HepG2 (cell line): ENCODE data around the gene SNU13. TPM values are rescaled to one million over a fixed set of nuclear protein-coding genes. Genes with fewer than 3 reads are reported as not detected.

Source experiments
- ATAC-seq: fragments of 200-7000 bp; cut with Tn5 transposase; 3 replicates; pipeline ENCODE4 v1.9.1; 2020; ENCODE audit warnings: mild to moderate bottlenecking, moderate library complexity
- BruUV-seq: library from RNA; stranded (reverse); fragments of 400-500 nt; replicated peaks from 2 replicates; lab custom pipeline; 2021; lab: Mats Ljungman, UMichigan
- CTCF ChIA-PET: fragments of 300-600 bp; formaldehyde crosslinking; extraction: SDS; loops from one replicate; lab custom pipeline; 2021; ENCODE audit warnings: low total read pairs, inconsistent platforms, low intra/inter-chr PET ratio; lab: Yijun Ruan, JAX
- POLR2A ChIA-PET: fragments of 350-600 bp; sonication (Branson Sonifier 250); formaldehyde crosslinking; loops from one replicate; lab custom pipeline; 2020; ENCODE audit warnings: antibody characterized with exemption, inconsistent platforms; lab: Yijun Ruan, JAX
- DNase-seq: peaks from one replicate; pipeline ENCODE4 v3.0.0-alpha.2; 2015; ENCODE audit warnings: low spot score
- FAIRE-seq: peaks from 3 replicates; lab custom pipeline; 2011; peaks lifted over from hg19 to GRCh38; lab: Jason Lieb, UNC
- H2AFZ ChIP-seq: one replicate; pipeline ENCODE4 v1.6.1; 2011; ENCODE audit warnings: low read length, inconsistent platforms
- H3K27ac ChIP-seq: fragments of 300-600 bp; 3 replicates; pipeline ENCODE4 v1.8.0; 2011; ENCODE audit warnings: mixed run types, mild to moderate bottlenecking, mixed read lengths, low read length, inconsistent platforms; ENCODE audit not compliant: insufficient read depth; ENCODE audit errors: extremely low read length
- H3K27me3 ChIP-seq, 2 experiments: fragments of 200-600 bp in 1 of 2; 2 replicates in 1 of 2; 3 replicates in 1 of 2; pipeline versions ENCODE4 v1.6.0 to v1.8.0; 2011; ENCODE audit warnings: low read length in 2 of 2, mild to moderate bottlenecking in 2 of 2, moderate library complexity in 2 of 2, inconsistent platforms in 1 of 2; ENCODE audit not compliant: insufficient read depth in 2 of 2, control insufficient read depth in 1 of 2
- H3K36me3 ChIP-seq, 2 experiments: fragments of 200-600 bp in 1 of 2; replicated peaks in 1 of 2; 2 replicates in 1 of 2; 3 replicates in 1 of 2; pipeline versions ENCODE4 v1.5.1 to v1.8.0; 2011; ENCODE audit warnings: low read length in 2 of 2, inconsistent platforms in 1 of 2; ENCODE audit not compliant: insufficient read depth in 2 of 2, control insufficient read depth in 1 of 2
- H3K4me1 ChIP-seq: 2 replicates; pipeline ENCODE4 v1.5.1; 2012; ENCODE audit warnings: low read length, inconsistent platforms; ENCODE audit not compliant: insufficient read depth
- H3K4me2 ChIP-seq: 2 replicates; pipeline ENCODE4 v1.6.0; 2011; ENCODE audit warnings: low read depth, low read length, inconsistent platforms
- H3K4me3 ChIP-seq, 3 experiments: fragments of 200-600 bp in 1 of 3; sonication (generic), shearing (Covaris generic) in 1 of 3; replicated peaks in 1 of 3; 2 replicates each; pipeline ENCODE4 v1.5.1; 2011 to 2016; ENCODE audit warnings: low read length in 3 of 3, inconsistent platforms in 2 of 3, low read depth in 2 of 3, mild to moderate bottlenecking in 2 of 3, control low read depth in 1 of 3, mixed read lengths in 1 of 3; ENCODE audit not compliant: insufficient read depth in 1 of 3
- H3K79me2 ChIP-seq: one replicate; pipeline ENCODE4 v1.6.1; 2011; ENCODE audit warnings: low read length, inconsistent platforms; ENCODE audit not compliant: insufficient read depth
- H3K9ac ChIP-seq: 2 replicates; pipeline ENCODE4 v1.6.0; 2011; ENCODE audit warnings: mild to moderate bottlenecking, low read depth, low read length, inconsistent platforms; ENCODE audit not compliant: insufficient read depth
- H3K9me3 ChIP-seq: 2 replicates; pipeline ENCODE4 v1.5.1; 2012; ENCODE audit warnings: mild to moderate bottlenecking, low read length
- H4K20me1 ChIP-seq: 2 replicates; pipeline ENCODE4 v1.6.0; 2011; ENCODE audit warnings: inconsistent platforms, mild to moderate bottlenecking, low read length, moderate library complexity; ENCODE audit not compliant: insufficient read depth
- ZNF121 ChIP-seq: sonication (generic); formaldehyde crosslinking; IDR thresholded peaks from 2 replicates; pipeline ENCODE4 v1.5.0; 2020; ENCODE audit warnings: mild to moderate bottlenecking, missing genetic modification reagents
- ZNF276 ChIP-seq: sonication (generic); formaldehyde crosslinking; IDR thresholded peaks from 2 replicates; pipeline ENCODE4 v1.4.0; 2020; ENCODE audit warnings: mild to moderate bottlenecking, low read depth, missing genetic modification reagents
- ZNF619 ChIP-seq: sonication (generic); formaldehyde crosslinking; IDR thresholded peaks from 2 replicates; pipeline ENCODE4 v1.4.0; 2020; ENCODE audit warnings: mild to moderate bottlenecking, missing genetic modification reagents
- WGBS: methylation state at CpG from one replicate; pipeline ENCODE4 v1.1.6; 2017; ENCODE audit warnings: low lambda C conversion rate; 5-methylcytosine and 5-hydroxymethylcytosine counted together
- in situ Hi-C: cut with HindIII; loops from 2 replicates; pipeline ENCODE4 v1.10.0; 2017; ENCODE audit warnings: low pct_unique_long_range_greater_than_20kb; ENCODE audit not compliant: extremely low pct_ligation_motif_present
- intact Hi-C: fragments of 100-400 bp; cut with micrococcal nuclease; formaldehyde crosslinking; loops from one replicate; pipeline ENCODE4 v1.10.0; 2022; ENCODE audit not compliant: unreplicated experiment
- polyA plus RNA-seq, 8 experiments: library from polyadenylated mRNA; depleted of rRNA in 3 of 8; stranded (reverse) in 7 of 8; unstranded in 1 of 8; fragments of >200 nt; fragmentation: Illumina TruSeq in 4 of 8; extraction: Trizol in 4 of 8; gene quantifications; 2 replicates each; pipeline versions ENCODE4 v1.2.1 to v1.2.3, GENCODE V29; 2011 to 2016; ENCODE audit warnings: low read depth in 4 of 8, missing spikeins in 1 of 8, mixed read lengths in 1 of 8; ENCODE audit not compliant: insufficient read depth in 1 of 8
- total RNA-seq, 5 experiments: library from RNA; depleted of rRNA; stranded (reverse); fragments of >200 nt; fragmentation: Illumina TruSeq; extraction: Trizol; gene quantifications; 2 replicates each; pipeline ENCODE4 v1.2.3, GENCODE V29; 2016; ENCODE audit warnings: low read depth in 1 of 5

Gene SNU13
- total and polyA plus RNA-seq, 2 of the 13 experiments (the other 11 are each of a cell fraction or from before 2014, with no cell fraction given): 203 to 287 TPM

DNA sequence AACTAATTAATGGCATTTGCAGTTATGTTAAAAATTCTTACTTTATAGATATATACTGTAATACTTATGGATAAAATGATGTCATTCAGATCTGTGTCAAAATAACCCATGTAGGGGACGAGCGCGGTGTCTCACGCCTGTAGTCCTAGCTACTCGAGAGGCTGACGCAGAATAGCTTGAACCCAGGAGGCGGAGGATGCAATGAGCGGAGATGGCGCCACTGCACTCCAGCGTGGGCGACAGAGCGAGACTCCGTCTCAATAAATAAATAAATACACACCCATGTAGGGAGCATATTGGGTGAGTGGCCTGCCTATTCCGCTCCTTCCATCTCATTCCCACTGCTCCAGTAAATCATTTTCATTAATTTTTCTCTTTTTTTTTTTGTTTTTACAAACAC lies 7.1 kb downstream of the SNU13 start:
- Histone ChIP-seq H3K9ac (peak overlapping the region; percentile 93), H3K36me3 (peaks cover 9 to 28% of the 10 kb centered on the region in 2 experiments), H3K79me2 (peaks cover 84% of the 10 kb centered on the region), H3K4me3 (peak overlapping the region; percentile 87 to 99 (median 94)), H3K9me3 (no peaks in the 10 kb centered on the region), H3K27me3 (no peaks in the 10 kb centered on the region; a peak in 1 of 5 replicates), H3K4me1 (peaks cover 46% of the 10 kb centered on the region), H4K20me1 (peaks cover 6% of the 10 kb centered on the region; the same call in 1 of the 2 replicates), H3K27ac (peak overlapping the region; percentile 59), H3K4me2 (peak overlapping the region; percentile 79), H2AFZ (no peak overlapping the region)
- intact Hi-C loops: no loop called here
- ChIA-PET CTCF (no interaction called here), POLR2A (interaction anchor here (3.0 kb wide), 1 partner anchor 15 kb away, joined by 10 read pairs; no protein-coding TSS in a partner anchor)
- 26% methylated on average over 14 of the region's 14 CpGs for WGBS
- ATAC-seq (peak; percentile 54), FAIRE-seq (no peak), DNase-seq (no peak)
- 0 out of 2 replicates have a peak, but pooled peaks have one; percentile 27 for TF ChIP-seq ZNF121
- TF ChIP-seq ZNF619 (CRISPR knock-in tag): no peak
- TSS peak; percentile 64 for BruUV-seq
- in situ Hi-C loops: no loop called here

- Histone ChIP-seq H3K4me2 (no peak overlapping the region), H4K20me1 (peaks cover 8% of the 10 kb centered on the region; the same call in 1 of the 2 replicates), H3K4me3 (no peak overlapping the region), H3K27me3 (no peaks in the 10 kb centered on the region), H3K27ac (no peak overlapping the region), H3K9me3 (no peaks in the 10 kb centered on the region), H3K4me1 (peaks cover 32% of the 10 kb centered on the region), H3K9ac (no peak overlapping the region), H3K36me3 (peaks cover 19 to 52% of the 10 kb centered on the region in 2 experiments), H3K79me2 (peaks cover 37% of the 10 kb centered on the region), H2AFZ (no peak overlapping the region)
- 97% methylated on average over 4 of the region's 4 CpGs for WGBS
- BruUV-seq: no TSS peak
- ChIA-PET POLR2A (no interaction called here), CTCF (no interaction called here)
- in situ Hi-C loops (no loop called here), intact Hi-C loops (no loop called here)
- no peak for ATAC-seq
- no peak for FAIRE-seq
- no peak for TF ChIP-seq ZNF276 (CRISPR knock-in tag)
- no peak for DNase-seq
These were observed 12.5 kb downstream of the SNU13 start for GRCh38 chr22:41676134-41676533.
